Breast epithelium (tissue), 4 donors: ENCODE measurements around the gene ABCB8. TPM values are rescaled to one million over a fixed set of nuclear protein-coding genes. Genes with fewer than 3 reads are reported as not detected.

Experiments used
- DNase-seq, 2 donors: peaks; one replicate each; pipeline ENCODE4 v3.0.0-alpha.2; 2019; ENCODE audit warnings: low spot score in 2 of 2
- H3K27ac ChIP-seq, 2 donors: fragments of 200-600 bp; sonication (generic) in 1 of 2; one replicate each; pipeline ENCODE4 v1.5.1; 2016 to 2019; ENCODE audit warnings: mild to moderate bottlenecking in 1 of 2
- H3K27me3 ChIP-seq, 2 donors: fragments of 200-600 bp; sonication (generic) in 1 of 2; one replicate each; pipeline versions ENCODE4 v1.5.1 to v1.6.0; 2017 to 2019; ENCODE audit warnings: control low read depth in 1 of 2, mild to moderate bottlenecking in 1 of 2
- H3K36me3 ChIP-seq: fragments of 200-600 bp; one replicate; pipeline ENCODE4 v1.5.1; 2019
- H3K4me1 ChIP-seq, 2 donors: fragments of 200-600 bp; sonication (generic); one replicate each; pipeline ENCODE4 v1.5.1; 2016 to 2019; ENCODE audit warnings: control low read depth in 1 of 2
- H3K4me3 ChIP-seq, 3 donors: fragments of 200-600 bp; sonication (generic); 1 replicate in 2 of 3; 2 replicates in 1 of 3; pipeline ENCODE4 v1.5.1; 2016 to 2019; ENCODE audit warnings: mild to moderate bottlenecking in 3 of 3, moderate library complexity in 2 of 3
- H3K9me3 ChIP-seq, 2 donors: fragments of 200-600 bp; sonication (generic) in 1 of 2; one replicate each; pipeline ENCODE4 v1.5.1; 2016 to 2019; ENCODE audit warnings: control low read depth in 1 of 2
- POLR2A ChIP-seq: fragments of 450-650 bp; IDR thresholded peaks from one replicate; pipeline ENCODE4 v1.6.1; 2016; ENCODE audit warnings: antibody characterized with exemption, mild to moderate bottlenecking, moderate library complexity
- POLR2AphosphoS5 ChIP-seq, 3 donors: sonication (generic); formaldehyde crosslinking; IDR thresholded peaks; one replicate each; pipeline ENCODE4 v1.6.1; 2017; ENCODE audit warnings: antibody characterized with exemption in 3 of 3
- intact Hi-C: fragments of 100-400 bp; cut with DNase I; formaldehyde crosslinking; loops from one replicate; pipeline ENCODE4 v1.15.1; 2023; ENCODE audit warnings: low total_unique reads
- total RNA-seq, 3 donors: library from RNA; depleted of rRNA; stranded (reverse); fragments of >200 nt; gene quantifications; one replicate each; pipeline ENCODE4 v1.1.0, GENCODE V29; 2016
- TF ChIP-seq, protein P1 (sequence below), 3 donors: fragments of 450-650 bp; IDR thresholded peaks; one replicate each; pipeline ENCODE4 v1.5.1; 2016 to 2017; ENCODE audit warnings: antibody characterized with exemption in 3 of 3, mild to moderate bottlenecking in 3 of 3, moderate library complexity in 3 of 3

Gene ABCB8
- total RNA-seq, 3 donors from 2014 or later, result 14.7 to 19.3 (median 17.6) TPM

DNA sequence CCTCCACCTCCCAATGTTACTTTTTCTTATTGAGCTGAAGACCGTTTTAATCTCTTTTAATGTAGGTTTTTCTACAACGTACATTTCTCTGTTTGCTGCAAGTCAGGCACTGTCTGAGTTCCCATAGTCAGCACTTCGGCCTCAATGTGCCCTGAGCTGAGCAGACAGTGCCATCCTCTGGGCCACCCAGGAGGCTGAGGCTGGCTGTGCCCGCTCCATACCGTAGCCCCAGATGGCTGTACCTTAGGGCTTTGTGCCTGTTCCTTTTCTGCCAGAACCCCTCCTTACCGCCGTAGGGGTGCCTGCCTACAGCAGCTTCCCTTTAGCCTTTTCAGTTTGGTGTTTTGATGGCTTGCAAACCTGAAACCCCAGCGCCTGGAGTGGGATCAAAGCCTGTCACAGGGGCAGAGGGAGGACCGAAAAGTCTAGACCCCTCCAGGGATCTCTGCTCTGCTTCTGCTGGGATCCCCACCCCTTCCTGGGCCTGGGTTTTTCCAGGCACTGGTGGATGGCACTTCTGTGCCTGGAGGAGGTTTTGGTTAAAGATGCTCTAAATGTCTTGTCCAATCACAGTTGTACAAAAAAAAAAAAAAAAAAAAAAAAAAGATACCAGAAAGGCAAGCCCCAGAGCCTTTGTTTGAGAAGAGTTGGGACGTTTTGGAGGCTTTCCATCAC is 67.0 kb downstream of the ABCB8 start:
- intact Hi-C loops, result no loop called here
- Histone ChIP-seq H3K4me3 (no peak overlapping the region), H3K27me3 (no peaks in the 10 kb centered on the region), H3K4me1 (peaks cover 0 to 4% of the 10 kb centered on the region in 2 donors), H3K9me3 (no peaks in the 10 kb centered on the region), H3K36me3 (no peaks in the 10 kb centered on the region), H3K27ac (no peak overlapping the region)
- TF ChIP-seq POLR2A (no peak), POLR2AphosphoS5 (IDR thresholded peaks at IDR 0.05) (no peak)
- TF ChIP-seq, protein P1, sequence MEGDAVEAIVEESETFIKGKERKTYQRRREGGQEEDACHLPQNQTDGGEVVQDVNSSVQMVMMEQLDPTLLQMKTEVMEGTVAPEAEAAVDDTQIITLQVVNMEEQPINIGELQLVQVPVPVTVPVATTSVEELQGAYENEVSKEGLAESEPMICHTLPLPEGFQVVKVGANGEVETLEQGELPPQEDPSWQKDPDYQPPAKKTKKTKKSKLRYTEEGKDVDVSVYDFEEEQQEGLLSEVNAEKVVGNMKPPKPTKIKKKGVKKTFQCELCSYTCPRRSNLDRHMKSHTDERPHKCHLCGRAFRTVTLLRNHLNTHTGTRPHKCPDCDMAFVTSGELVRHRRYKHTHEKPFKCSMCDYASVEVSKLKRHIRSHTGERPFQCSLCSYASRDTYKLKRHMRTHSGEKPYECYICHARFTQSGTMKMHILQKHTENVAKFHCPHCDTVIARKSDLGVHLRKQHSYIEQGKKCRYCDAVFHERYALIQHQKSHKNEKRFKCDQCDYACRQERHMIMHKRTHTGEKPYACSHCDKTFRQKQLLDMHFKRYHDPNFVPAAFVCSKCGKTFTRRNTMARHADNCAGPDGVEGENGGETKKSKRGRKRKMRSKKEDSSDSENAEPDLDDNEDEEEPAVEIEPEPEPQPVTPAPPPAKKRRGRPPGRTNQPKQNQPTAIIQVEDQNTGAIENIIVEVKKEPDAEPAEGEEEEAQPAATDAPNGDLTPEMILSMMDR (IDR thresholded peaks at IDR 0.05), result no peak
- DNase-seq, result no peak

DNA sequence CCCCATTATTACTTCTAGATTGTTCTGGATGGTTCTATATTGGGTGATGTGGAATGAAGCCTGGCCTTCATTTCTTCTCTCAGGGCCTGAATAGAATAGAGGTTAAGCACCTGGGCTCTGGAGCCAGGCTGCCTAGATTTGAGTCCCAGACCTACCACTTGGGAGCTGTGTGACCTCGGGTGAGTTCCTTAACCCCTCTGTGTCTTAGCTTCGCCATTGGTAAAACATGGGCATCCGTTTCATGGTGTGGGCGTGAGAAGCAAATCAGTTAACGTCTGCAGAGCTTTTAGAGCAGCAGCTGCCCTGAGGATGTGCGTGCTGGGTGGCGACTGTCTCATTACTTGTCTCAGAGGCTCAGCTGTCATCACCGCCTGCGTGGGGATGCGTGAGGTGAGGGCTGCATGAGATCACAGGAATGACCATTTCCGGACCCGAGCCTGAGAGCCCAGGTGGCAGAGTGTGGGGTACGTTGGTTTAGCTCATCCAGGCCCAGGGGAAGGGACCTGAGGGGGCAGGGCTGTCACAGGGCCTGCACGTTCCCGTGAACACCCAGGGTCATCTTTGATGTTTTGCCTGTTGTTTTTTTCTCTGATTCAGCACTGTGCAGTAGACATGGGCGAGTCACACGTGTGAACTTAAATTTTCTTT is 67.7 kb downstream of the ABCB8 start:
- no peak overlapping the region for H3K4me3 ChIP-seq
- peaks cover 0 to under 1% of the 10 kb centered on the region in 2 donors for H3K4me1 ChIP-seq
- intact Hi-C loops, result no loop called here
- TF ChIP-seq POLR2A (no peak), POLR2AphosphoS5 (IDR thresholded peaks at IDR 0.05) (no peak)
- TF ChIP-seq, protein P1 (IDR thresholded peaks at IDR 0.05), result no peak
- no peaks in the 10 kb centered on the region for H3K36me3 ChIP-seq
- no peaks in the 10 kb centered on the region for H3K9me3 ChIP-seq
- no peak overlapping the region for H3K27ac ChIP-seq
- no peaks in the 10 kb centered on the region for H3K27me3 ChIP-seq
- DNase-seq, result no peak

Other genes starting within 250 kb of the ABCB8 start
- 100 to 1,000 TPM in 1 of 3 donors, 10 to 100 TPM in 2; 49.1 to 105 (median 75.5) TPM for gene TMEM176B, start 228.1 kb upstream of the ABCB8 start, total RNA-seq
- 10 to 100 TPM; 28.3 to 66.5 (median 42.6) TPM for gene TMEM176A, start 227.7 kb upstream of the ABCB8 start, total RNA-seq
- gene AOC1, start 175.9 kb upstream of the ABCB8 start, total RNA-seq, result 1 to 10 TPM in 1 of 3 donors, not detected in 2; 2.3 TPM
- gene KCNH2, start 50.1 kb upstream of the ABCB8 start, total RNA-seq, result under 1 TPM; under 0.01 to 0.29 (median 0.16) TPM
- gene NOS3, start 37.4 kb upstream of the ABCB8 start, total RNA-seq, result 10 to 100 TPM in 1 of 3 donors, 1 to 10 TPM in 2; 3.8 to 35.1 (median 5.1) TPM
- 1 to 10 TPM in 1 of 3 donors, under 1 TPM in 1, not detected in 1; 0.44 to 2.0 TPM for gene ATG9B, start 4.0 kb upstream of the ABCB8 start, total RNA-seq
- gene ASIC3, start 20.1 kb downstream of the ABCB8 start, total RNA-seq, result 1 to 10 TPM; 1.3 to 3.3 (median 2.3) TPM
- gene CDK5, start 29.4 kb downstream of the ABCB8 start, total RNA-seq, result 1 to 10 TPM; 5.2 to 8.8 (median 8.6) TPM
- gene SLC4A2, start 31.1 kb downstream of the ABCB8 start, total RNA-seq, result 100 to 1,000 TPM in 1 of 3 donors, 10 to 100 TPM in 2; 83.2 to 101 (median 92.8) TPM
- gene FASTK, start 52.4 kb downstream of the ABCB8 start, total RNA-seq, result 10 to 100 TPM; 45.6 to 63.5 (median 60.0) TPM
- 10 to 100 TPM; 32.1 to 36.1 (median 35.0) TPM for gene TMUB1, start 55.0 kb downstream of the ABCB8 start, total RNA-seq
- gene AGAP3, start 58.0 kb downstream of the ABCB8 start, total RNA-seq, result 10 to 100 TPM; 47.2 to 58.1 (median 55.1) TPM
- not detected for gene GBX1, start 139.2 kb downstream of the ABCB8 start, total RNA-seq
- gene ASB10, start 158.8 kb downstream of the ABCB8 start, total RNA-seq, result not detected
- not detected for gene H2BK1, start 182.0 kb downstream of the ABCB8 start, total RNA-seq
- 10 to 100 TPM; 35.6 to 58.7 (median 42.2) TPM for gene ABCF2, start 198.8 kb downstream of the ABCB8 start, total RNA-seq
- 10 to 100 TPM; 24.5 to 40.6 (median 38.3) TPM for gene CHPF2, start 204.0 kb downstream of the ABCB8 start, total RNA-seq
- 10 to 100 TPM; 21.3 to 69.5 (median 43.5) TPM for gene SMARCD3, start 220.2 kb downstream of the ABCB8 start, total RNA-seq